HPDE6-E6E7 (cell line): ENCODE measurements around the gene TMEM272.

ENCODE experiments used
- DNase-seq: peaks from one replicate; pipeline ENCODE4 v3.0.0; 2011; ENCODE audit warnings: missing footprints; ENCODE audit errors: extremely low spot score

The TMEM272 gene

DNA sequence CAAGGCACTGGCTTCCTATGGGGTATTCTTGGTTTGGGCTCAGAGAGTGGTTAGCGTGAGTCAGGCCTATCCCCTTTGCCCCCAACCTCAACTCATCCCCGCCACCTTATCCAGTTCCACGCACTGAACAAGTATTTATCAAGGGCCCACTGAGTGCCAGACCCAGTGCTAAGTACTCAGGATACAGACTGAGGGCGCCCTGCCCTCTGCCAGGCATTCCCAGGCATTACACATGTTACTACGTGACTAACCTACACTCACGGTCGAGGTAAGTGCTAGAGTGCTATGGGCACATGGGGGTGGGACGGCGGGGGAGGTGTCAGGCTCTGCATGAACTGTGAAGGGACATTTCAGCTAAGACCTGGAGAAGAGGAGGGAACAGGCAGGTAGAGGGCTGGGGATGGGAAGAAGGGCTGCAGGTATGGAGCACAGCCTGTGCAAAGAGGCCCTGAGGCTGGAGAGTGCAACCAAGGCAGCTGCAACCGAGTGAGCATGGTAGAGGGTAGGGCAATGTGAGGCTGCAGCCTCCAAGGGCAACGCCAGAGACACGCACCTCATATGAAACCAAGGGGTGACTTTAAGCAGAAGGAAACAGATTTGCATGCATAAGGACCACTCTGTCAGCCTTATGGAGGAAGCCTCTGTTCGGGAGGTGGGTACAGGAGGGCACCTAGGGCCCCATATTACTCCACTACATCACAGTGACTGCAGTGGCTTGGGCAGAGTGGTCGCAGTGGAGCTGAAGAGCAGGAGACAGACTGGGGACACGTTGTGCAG, 63.5 kb downstream of the TMEM272 start:
- peak; percentile 16 for DNase-seq

DNA sequence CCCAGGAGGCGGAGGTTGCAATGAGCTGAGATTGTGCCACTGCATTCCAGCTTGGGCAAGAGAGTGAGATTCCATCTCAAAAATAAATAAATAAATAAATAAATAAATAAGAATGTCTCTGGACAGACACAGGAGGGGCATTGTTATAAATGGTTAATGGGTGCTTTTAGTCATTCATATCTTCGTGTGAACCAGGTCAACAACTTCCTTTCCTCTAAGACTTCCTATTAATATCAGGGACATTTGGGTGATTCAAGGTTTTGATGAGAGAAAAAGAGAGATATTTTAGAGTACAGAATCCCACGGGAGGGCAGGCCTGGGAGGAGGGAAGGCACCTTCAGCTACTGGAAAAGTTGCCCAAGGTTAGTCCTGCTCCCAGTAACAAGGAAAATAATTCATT, 64.9 kb downstream of the TMEM272 start:
- no peak for DNase-seq

DNA sequence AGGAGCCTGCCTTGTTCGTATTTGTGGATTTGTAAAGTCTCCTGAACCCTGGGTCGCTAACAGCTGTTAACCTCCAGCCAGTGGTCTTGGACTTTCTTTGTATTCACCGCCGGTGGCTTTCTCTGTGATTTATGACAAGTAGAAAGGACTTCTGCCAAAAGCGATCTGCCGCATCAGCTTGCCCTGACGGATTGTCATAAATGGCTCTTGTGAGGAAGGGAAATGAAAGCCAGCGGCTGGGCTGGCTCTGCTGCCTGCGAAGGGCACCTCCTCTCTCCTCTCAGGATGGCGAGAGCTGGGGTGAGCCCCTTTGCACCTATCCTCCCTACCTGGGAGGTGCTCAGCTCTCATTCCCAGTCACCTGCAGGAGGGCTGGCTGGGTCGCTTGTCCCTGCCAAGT, 66.6 kb downstream of the TMEM272 start:
- no peak for DNase-seq

GRCh38 chr13:51777921-51778320, 67.1 kb downstream of the TMEM272 start:
- no peak for DNase-seq

DNA sequence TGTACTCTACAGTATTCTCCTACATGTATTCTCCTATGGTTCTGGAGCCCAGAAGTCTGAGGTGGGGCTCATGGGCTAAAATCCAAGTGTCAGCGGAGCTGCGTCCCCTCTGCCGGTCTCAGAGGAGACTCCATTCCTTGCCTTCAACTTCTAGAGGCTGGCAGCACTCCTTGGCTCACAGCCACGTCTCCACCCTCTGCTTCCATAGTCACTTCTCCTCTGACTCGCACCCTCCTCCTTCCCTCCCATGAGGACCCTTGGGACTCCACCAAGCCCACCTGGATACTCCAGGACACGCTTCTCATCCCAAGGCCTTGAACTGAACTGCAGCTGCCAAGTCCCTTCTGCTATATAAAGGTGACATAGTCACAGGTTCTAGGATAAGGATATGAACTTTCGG, 68.8 kb downstream of the TMEM272 start:
- no peak for DNase-seq

DNA sequence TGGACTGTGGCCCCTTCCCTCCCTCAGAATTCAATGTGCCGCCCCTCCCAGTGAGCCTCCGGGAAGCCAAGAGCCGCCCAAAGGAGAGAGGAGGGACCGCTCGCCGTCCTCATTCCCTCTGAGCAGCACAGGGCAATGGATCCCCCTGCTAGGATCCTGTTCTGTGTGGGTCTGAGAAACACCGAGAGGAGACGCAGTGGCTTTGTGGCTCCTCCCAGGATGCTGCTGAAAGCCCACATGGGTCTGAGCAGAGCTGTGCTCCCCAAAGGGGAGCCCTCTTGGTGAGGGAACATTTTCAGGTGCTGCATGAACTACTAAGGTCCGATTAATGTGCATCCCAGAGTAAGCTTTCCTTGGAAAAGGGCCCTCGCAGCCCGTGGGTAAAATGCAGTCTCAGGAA, 71.5 kb downstream of the TMEM272 start:
- no peak for DNase-seq

DNA sequence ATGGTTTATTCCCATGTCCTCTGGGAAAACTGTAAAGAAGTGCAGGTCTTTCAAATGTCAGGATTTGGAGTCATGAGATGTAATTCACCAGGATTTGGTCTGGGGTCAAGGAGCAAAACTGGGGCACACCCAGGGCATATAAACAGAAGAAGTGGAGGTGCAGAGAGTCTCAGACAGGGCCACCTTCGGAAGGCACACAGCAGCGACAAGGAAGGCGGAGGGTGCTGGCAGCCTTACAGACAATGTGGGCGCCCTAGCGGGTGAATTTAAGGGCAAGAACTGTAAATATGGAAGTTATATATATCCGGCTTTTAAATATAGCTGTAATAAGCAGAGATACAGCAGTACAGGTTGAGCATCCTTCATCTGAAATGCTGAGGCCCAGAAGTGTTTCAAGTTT, 72.2 kb downstream of the TMEM272 start:
- DNase-seq: no peak

DNA sequence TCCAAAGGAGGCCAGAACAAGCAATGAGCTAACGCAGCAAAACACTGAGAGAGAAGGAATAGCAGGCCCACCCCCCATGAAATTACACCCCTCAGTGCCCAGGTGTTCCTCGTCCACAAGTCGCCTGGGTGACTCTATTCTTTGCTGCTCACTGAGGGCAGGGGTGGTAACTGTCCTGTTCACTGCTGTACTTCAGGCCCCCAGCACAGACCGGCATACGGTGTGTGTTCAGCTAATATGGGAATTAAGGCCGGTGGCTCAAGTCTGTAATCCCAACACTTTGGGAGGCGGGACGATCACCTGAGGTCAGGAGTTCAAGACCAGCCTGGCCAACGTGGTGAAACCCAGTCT, 72.9 kb downstream of the TMEM272 start:
- no peak for DNase-seq

DNA sequence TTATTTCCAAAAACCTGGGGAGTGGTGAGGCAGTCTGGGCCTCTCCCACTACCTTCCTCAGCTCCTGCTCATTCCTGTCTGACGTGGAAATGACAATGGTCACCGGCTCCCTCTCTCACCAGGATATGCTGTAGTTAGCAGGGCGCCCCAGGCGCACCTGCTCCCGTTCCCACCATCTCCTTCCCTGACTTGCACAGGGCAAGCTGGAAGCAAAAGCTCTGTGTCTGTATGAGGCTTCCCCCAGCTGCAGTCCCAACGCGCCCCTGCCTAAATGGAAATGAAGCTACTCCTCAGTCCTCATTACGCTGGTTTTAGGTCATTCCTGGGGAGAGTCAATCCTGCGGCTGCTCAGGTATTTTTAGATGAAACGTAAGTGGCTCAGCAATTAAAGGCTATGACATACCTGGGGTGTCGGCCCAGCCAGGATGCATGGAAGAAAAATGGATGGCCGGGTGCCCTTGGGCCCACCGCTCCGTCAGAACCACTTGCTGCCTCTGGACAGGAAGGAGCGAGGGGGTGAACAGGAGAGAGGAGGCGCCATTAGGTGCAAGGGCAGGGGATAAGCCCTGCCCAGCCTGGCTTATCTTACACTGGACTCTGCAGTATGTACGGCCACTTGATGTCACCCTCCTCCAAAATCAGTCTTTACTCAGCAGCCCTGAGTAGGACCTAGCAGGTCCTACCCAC, 73.4 kb downstream of the TMEM272 start:
- no peak for DNase-seq

DNA sequence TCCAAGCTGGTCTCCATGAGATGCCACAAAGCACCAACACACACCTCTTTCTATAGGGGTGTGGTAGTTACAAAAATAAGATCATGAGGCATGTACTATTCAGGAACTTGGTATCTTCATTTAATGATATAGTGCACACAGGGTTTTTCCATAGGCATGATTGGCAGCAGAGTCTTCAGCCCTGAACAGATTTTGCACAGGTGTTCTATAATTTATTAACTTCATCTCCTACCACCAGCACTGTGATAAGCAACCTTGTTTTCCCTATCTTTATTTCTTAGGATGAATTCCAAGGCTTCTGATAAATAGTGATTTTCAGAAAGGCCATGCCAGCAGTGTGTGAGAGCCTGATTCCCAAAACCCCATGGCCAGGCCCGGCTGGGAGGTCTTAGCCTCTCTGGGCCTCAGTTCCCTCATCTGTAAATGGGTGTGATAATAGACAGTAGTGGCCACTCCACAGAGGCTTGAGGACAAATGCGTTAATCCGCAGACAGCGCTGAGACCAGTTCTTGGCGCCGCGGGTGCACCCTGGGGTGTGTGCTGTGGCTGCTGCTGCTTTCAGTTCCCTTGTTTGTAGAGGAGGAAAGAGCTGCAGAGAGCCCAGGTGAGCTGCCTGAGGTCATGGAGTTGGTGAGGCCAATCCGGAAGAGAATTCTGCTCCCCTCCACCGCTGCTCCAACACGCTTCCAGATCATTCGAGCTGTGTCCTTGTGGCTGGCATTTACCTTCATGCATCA, 74.1 kb downstream of the TMEM272 start:
- no peak for DNase-seq

- no peak for DNase-seq
These were observed 74.8 kb downstream of the TMEM272 start for GRCh38 chr13:51770160-51770559.

GRCh38 chr13:51769455-51770127, 75.4 kb downstream of the TMEM272 start:
- DNase-seq: no peak

DNA sequence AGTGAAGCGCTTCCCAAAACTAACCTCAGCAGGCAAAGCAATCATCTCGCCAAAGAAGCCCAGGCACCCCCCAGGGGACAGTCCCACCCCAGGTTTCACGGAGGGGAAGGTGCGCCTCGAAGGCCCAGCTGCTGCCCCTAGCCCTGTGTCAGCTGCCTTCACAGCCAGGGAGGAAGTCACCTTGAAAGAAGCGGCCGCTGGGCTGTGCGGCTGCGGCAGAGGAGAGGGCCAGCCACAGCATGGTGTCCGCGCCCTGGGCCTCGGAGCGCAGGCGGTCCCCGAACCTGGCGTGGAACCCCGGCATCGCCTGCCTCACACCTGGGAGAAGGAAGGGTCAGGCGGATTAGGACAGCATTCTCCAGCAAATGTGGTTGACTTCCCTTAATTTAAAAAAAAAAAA, 76.0 kb downstream of the TMEM272 start:
- DNase-seq: no peak

DNA sequence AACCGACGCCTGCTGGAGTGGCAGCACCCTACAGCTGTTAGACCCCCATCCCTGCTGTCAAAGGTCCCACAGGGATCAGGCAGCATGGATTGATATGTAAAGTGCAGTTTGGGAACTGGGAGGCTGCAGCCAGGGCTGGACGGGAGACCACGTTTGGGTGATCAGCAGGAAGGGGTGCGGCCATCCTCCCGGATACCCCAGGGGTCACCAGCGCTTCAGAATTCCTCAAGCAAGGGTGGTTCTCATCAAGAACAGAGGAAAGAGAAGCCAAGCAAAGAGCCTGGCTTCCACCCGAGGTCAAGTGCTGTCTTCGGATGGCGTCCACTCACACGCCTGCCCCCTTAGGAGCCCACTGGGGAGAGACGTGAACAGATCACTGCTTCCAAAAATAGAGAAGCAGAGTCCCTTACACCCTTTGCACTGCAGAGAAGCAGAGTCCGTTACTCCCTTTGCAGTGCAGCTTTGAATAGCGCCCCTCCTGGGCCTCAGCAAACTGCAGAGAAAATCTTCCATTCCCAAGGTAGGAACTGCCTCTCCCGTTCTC, 76.5 kb downstream of the TMEM272 start:
- DNase-seq: no peak

- no peak for DNase-seq
These were observed 77.9 kb downstream of the TMEM272 start for GRCh38 chr13:51767100-51767499.

GRCh38 chr13:51765142-51765515, 79.8 kb downstream of the TMEM272 start:
- no peak for DNase-seq

DNA sequence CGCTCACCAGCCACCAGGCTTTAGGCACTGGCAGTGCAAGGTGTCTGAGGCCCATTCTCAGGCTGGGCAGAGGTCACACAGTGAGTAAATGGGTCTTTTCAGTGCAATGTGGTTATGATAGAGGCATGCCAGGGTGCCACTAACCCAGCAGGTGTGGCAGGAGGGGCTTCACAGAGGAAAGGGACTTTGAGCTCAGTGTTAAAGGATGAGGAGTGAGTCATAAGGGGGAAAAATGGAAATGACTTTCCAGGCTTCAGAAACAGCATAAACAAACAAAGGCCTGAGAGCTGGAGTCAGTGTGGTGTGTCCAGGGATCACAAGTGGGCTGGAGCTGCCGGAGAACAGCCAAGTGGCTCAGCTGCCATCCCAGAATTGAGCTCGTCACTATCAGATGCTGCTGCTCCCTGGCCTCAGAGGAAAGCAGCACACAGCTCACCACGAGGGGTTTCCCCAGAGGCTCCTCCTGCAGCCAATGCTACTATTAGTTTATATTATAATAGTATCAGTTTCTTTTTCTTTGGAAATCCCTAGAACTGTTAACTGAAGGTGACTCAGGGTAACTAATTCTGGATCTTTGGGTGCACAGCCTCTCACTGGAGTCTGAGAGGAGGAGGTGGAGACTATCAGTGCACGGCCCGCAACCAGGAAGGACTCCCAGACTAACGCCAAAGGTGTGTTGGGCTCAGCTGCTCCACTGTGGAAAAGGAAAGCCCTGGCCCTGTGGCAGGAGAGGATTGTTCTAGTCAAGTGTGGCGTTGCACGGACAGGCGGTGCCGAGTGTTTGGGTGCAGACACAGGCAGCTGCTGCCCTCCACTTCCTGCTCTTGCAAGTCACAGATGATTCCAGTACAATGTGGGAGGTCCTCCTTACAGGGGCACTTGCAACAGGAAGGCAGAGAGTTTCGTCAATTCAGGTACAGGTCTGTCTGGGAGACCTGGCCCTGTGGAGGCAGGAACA, 80.5 kb downstream of the TMEM272 start:
- no peak for DNase-seq

GRCh38 chr13:51763486-51763885, 81.5 kb downstream of the TMEM272 start:
- DNase-seq: no peak
